Embryonic facial prominence (tissue), 1 donor: ENCODE measurements around the gene WSB1.

Experiments
- DNase-seq: peaks from one replicate; pipeline ENCODE4 v3.0.0-alpha.2; 2016; ENCODE audit errors: extremely low spot score

The WSB1 gene

DNA sequence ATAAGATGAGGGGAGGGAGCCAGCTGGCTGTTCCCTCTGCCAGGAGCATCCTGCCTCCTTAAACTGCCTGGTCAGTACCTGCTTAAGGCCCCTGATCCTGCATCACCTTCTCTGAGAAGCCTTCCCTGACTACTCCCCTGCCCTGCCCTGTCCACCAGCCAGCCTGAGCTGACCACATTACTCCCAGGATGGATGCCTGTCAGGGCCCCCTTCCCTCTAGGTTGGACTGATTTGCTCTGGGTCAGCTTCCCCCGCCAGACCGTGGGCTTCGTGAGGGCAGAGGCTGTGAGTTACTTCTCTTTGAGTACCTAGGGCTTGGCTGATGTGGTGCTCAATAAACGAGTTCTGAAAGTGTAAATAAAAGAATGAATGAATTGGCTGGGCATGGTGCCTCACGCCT is 63.3 kb downstream of the WSB1 start:
- DNase-seq: no peak

GRCh38 chr17:27360507-27360906 is 66.6 kb downstream of the WSB1 start:
- no peak for DNase-seq

DNA sequence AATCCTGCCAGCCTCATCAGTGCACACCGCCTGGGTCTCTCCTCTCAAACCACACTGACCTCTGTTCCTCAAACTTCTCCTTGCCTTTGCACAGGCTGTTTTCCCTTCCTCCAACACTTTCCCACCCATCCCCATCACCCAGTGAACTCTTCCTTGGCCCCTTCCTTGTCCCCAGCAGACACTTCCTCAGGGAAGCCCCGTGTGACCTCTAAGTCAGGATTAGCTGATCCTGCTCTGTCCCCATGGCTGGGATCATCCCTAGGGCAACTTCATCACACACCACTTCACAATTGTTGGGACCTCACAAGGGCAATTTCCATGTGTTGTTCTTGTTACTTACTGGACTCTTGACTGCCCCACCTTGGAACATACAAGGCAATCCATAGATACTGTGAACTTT is 67.8 kb downstream of the WSB1 start:
- DNase-seq: no peak

DNA sequence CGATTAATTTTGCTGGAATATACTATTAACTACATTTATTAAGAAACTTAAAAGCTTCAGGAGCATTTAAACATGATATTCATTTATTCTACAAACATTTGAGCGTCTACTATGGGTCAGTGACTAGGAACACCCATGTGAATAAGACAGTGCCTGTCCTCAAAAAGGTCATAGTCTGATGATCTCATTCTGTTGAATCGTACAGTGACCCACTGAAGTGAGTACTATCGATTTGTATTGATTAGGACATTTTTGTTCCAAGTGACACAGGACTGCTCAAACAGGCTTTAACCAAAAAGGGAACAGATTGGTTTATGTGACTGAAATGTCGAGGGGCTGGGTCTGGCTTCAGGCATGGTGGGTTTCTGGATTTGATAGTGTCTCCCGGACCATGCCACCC is 68.6 kb downstream of the WSB1 start:
- no peak for DNase-seq

DNA sequence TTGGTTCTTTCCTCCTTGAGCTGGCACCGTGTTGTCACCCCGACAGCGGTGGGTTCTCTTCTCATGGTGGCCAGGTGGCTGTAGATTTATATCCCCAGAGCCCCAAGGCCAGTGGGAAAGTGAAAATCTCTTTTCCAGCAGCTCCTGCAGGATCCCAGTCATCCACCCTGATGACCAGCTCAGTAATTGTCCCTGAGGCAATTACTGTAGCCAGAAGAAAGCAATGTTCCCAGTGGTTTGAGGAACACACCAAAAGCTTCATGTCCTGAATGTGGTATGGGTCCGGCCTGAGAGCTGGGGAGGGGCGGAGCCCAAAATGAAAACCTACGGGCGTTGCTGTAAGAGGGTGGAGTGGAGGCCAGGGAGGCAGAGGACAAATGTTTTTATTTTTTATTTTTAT is 69.0 kb downstream of the WSB1 start:
- DNase-seq: no peak

- DNase-seq: no peak
Measured at GRCh38 chr17:27363326-27363725, 69.4 kb downstream of the WSB1 start.
